IPS-18c (cell line): ENCODE results near the gene PDE4D.

ENCODE experiments used
- H3K4me3 ChIP-seq: 2 replicates; pipeline ENCODE4 v1.7.0; 2013; ENCODE audit warnings: low read depth, mild to moderate bottlenecking, low read length, moderate library complexity; ENCODE audit not compliant: insufficient read depth
- H3K9me3 ChIP-seq: one replicate; pipeline ENCODE4 v1.6.1; 2013; ENCODE audit warnings: mild to moderate bottlenecking, low read length, moderate library complexity; ENCODE audit not compliant: control insufficient read depth, insufficient read depth

Gene PDE4D

GRCh38 chr5:59744531-59744992 is 149.0 kb downstream of the PDE4D start:
- H3K9me3 ChIP-seq: no peaks in the 10 kb centered on the region
- no peak overlapping the region for H3K4me3 ChIP-seq

GRCh38 chr5:59741599-59741998 is 151.9 kb downstream of the PDE4D start:
- no peaks in the 10 kb centered on the region for H3K9me3 ChIP-seq
- H3K4me3 ChIP-seq: no peak overlapping the region

GRCh38 chr5:59738024-59738423 is 155.5 kb downstream of the PDE4D start:
- Histone ChIP-seq H3K9me3 (no peaks in the 10 kb centered on the region), H3K4me3 (no peak overlapping the region)

GRCh38 chr5:59732806-59733205 is 160.7 kb downstream of the PDE4D start:
- Histone ChIP-seq H3K4me3 (no peak overlapping the region), H3K9me3 (no peaks in the 10 kb centered on the region)

GRCh38 chr5:59732301-59732700 is 161.2 kb downstream of the PDE4D start:
- no peak overlapping the region for H3K4me3 ChIP-seq

GRCh38 chr5:59731809-59732208 is 161.7 kb downstream of the PDE4D start:
- Histone ChIP-seq H3K9me3 (no peaks in the 10 kb centered on the region), H3K4me3 (no peak overlapping the region)

More at GRCh38 chr5:59732301-59732700, 161.2 kb downstream of the PDE4D start:
- no peaks in the 10 kb centered on the region for H3K9me3 ChIP-seq

- Histone ChIP-seq H3K4me3 (no peak overlapping the region), H3K9me3 (no peaks in the 10 kb centered on the region)
These were observed 163.7 kb downstream of the PDE4D start for GRCh38 chr5:59729820-59730219.

- no peaks in the 10 kb centered on the region for H3K9me3 ChIP-seq
- no peak overlapping the region for H3K4me3 ChIP-seq
These were observed 164.2 kb downstream of the PDE4D start for GRCh38 chr5:59729357-59729756.

GRCh38 chr5:59728356-59728755 is 165.2 kb downstream of the PDE4D start:
- Histone ChIP-seq H3K4me3 (no peak overlapping the region), H3K9me3 (no peaks in the 10 kb centered on the region)

GRCh38 chr5:59727186-59727585 is 166.3 kb downstream of the PDE4D start:
- no peak overlapping the region for H3K4me3 ChIP-seq
- no peaks in the 10 kb centered on the region for H3K9me3 ChIP-seq

GRCh38 chr5:59725392-59725767 is 168.1 kb downstream of the PDE4D start:
- no peak overlapping the region for H3K4me3 ChIP-seq

GRCh38 chr5:59724482-59725391 is 168.8 kb downstream of the PDE4D start:
- Histone ChIP-seq H3K4me3 (no peak overlapping the region), H3K9me3 (no peaks in the 10 kb centered on the region)

More at GRCh38 chr5:59725392-59725767, 168.1 kb downstream of the PDE4D start:
- no peaks in the 10 kb centered on the region for H3K9me3 ChIP-seq

GRCh38 chr5:59722874-59723273 is 170.7 kb downstream of the PDE4D start:
- Histone ChIP-seq H3K4me3 (no peak overlapping the region), H3K9me3 (no peaks in the 10 kb centered on the region)

- Histone ChIP-seq H3K9me3 (no peaks in the 10 kb centered on the region), H3K4me3 (no peak overlapping the region)
These were observed 171.8 kb downstream of the PDE4D start for GRCh38 chr5:59721741-59722140.

- Histone ChIP-seq H3K9me3 (no peaks in the 10 kb centered on the region), H3K4me3 (no peak overlapping the region)
These were observed 173.5 kb downstream of the PDE4D start for GRCh38 chr5:59720063-59720462.

- H3K9me3 ChIP-seq: peaks cover 12% of the 10 kb centered on the region
- no peak overlapping the region for H3K4me3 ChIP-seq
These were observed 176.5 kb downstream of the PDE4D start for GRCh38 chr5:59716966-59717500.

- Histone ChIP-seq H3K9me3 (peaks cover 12% of the 10 kb centered on the region), H3K4me3 (no peak overlapping the region)
These were observed 177.5 kb downstream of the PDE4D start for GRCh38 chr5:59716029-59716428.

- Histone ChIP-seq H3K4me3 (no peak overlapping the region), H3K9me3 (peaks cover 12% of the 10 kb centered on the region)
These were observed 178.3 kb downstream of the PDE4D start for GRCh38 chr5:59715228-59715627.
